Uterus (tissue), 4 donors: ENCODE measurements around the gene TRAF3. TPM values are rescaled to one million over a fixed set of nuclear protein-coding genes. Genes with fewer than 3 reads are reported as not detected.

Experiments
- DNase-seq, 2 donors: peaks; one replicate each; pipeline ENCODE4 v3.0.0-alpha.2; 2019 to 2020
- H3K27ac ChIP-seq, 2 donors: fragments of 200-600 bp; sonication (generic); 1 replicate in 1 of 2; 2 replicates in 1 of 2; pipeline ENCODE4 v1.5.1; 2016 to 2018
- H3K27me3 ChIP-seq, 2 donors: fragments of 200-600 bp; sonication (generic); one replicate each; pipeline ENCODE4 v1.5.1; 2018 to 2019; ENCODE audit warnings: control low read depth in 1 of 2
- H3K36me3 ChIP-seq, 2 donors: fragments of 200-600 bp; sonication (generic); one replicate each; pipeline ENCODE4 v1.5.1; 2019; ENCODE audit warnings: control low read depth in 1 of 2
- H3K4me1 ChIP-seq, 2 donors: fragments of 200-600 bp; sonication (generic); one replicate each; pipeline ENCODE4 v1.5.1; 2018 to 2019; ENCODE audit warnings: control low read depth in 1 of 2
- H3K4me3 ChIP-seq, 2 donors: fragments of 200-600 bp; sonication (generic); 1 replicate in 1 of 2; 2 replicates in 1 of 2; pipeline ENCODE4 v1.5.1; 2018 to 2019; ENCODE audit warnings: mild to moderate bottlenecking in 1 of 2
- H3K9me3 ChIP-seq, 2 donors: fragments of 200-600 bp; sonication (generic); one replicate each; pipeline ENCODE4 v1.5.1; 2019; ENCODE audit warnings: control low read depth in 1 of 2
- POLR2A ChIP-seq, 2 donors: fragments of 450-650 bp; IDR thresholded peaks; one replicate each; pipeline ENCODE4 v1.6.1; 2016; ENCODE audit warnings: antibody characterized with exemption in 2 of 2, mild to moderate bottlenecking in 1 of 2, moderate library complexity in 1 of 2
- intact Hi-C: fragments of 100-400 bp; cut with DNase I; formaldehyde crosslinking; loops from one replicate; pipeline ENCODE4 v1.15.1; 2023; ENCODE audit warnings: low total_unique reads
- total RNA-seq, 4 donors: library from RNA; depleted of rRNA in 3 of 4; stranded (reverse); fragments of >200 nt in 3 of 4; gene quantifications; one replicate each; pipeline versions ENCODE4 v1.1.0 to v1.2.4, GENCODE V29; 2014 to 2023
- TF ChIP-seq, protein P1 (sequence below), 4 experiments: fragments of 200-600 bp in 2 of 4; fragments of 450-650 bp in 2 of 4; sonication (generic) in 2 of 4; IDR thresholded peaks; one replicate each; pipeline ENCODE4 v1.5.1; 2016 to 2019; ENCODE audit warnings: antibody characterized with exemption in 4 of 4, mild to moderate bottlenecking in 2 of 4, moderate library complexity in 1 of 4
- donor health status: DM: yes; HTN: yes; CAD: no.

Gene TRAF3
- total RNA-seq, 4 donors from 2014 or later: 7.4 to 33.1 (median 22.1) TPM

DNA sequence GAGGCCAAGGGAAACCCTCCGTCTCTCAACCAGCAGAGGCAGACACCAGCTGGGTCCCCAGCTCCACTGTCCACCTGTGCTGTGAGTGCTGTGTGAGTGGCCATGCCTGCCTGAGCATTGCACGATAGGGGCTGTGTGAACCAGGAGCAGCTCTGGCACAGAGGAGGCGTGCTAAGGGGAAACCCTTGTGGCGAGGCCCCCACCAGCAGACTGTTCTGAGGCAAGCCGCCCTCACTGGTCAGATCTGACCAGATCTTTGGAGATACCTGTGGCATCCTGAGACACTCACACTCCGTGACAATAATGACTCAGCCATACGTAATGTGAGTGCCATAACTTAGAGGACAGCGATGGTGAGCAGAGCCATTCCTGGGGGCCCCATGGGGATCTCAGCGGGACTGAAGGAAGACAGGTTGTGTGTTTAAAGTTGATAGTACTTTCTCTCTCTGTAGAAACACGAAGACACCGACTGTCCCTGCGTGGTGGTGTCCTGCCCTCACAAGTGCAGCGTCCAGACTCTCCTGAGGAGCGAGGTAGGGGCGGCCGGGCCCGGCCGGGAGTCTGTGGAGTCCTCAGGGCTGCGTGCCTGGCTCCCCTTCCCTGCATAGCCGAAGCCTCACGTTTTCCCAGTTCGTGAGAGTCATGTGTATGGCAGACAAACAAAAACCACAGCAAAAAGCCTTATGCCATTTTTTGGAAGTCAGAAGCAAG, 108.6 kb downstream of the TRAF3 start:
- intact Hi-C loops: no loop called here
- no peak for TF ChIP-seq POLR2A (IDR thresholded peaks at IDR 0.05)
- TF ChIP-seq, protein P1, sequence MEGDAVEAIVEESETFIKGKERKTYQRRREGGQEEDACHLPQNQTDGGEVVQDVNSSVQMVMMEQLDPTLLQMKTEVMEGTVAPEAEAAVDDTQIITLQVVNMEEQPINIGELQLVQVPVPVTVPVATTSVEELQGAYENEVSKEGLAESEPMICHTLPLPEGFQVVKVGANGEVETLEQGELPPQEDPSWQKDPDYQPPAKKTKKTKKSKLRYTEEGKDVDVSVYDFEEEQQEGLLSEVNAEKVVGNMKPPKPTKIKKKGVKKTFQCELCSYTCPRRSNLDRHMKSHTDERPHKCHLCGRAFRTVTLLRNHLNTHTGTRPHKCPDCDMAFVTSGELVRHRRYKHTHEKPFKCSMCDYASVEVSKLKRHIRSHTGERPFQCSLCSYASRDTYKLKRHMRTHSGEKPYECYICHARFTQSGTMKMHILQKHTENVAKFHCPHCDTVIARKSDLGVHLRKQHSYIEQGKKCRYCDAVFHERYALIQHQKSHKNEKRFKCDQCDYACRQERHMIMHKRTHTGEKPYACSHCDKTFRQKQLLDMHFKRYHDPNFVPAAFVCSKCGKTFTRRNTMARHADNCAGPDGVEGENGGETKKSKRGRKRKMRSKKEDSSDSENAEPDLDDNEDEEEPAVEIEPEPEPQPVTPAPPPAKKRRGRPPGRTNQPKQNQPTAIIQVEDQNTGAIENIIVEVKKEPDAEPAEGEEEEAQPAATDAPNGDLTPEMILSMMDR (IDR thresholded peaks at IDR 0.05): no peak
- DNase-seq: no peak
- Histone ChIP-seq H3K27ac (no peak overlapping the region), H3K4me3 (no peak overlapping the region), H3K27me3 (no peaks in the 10 kb centered on the region), H3K4me1 (no peaks in the 10 kb centered on the region), H3K9me3 (no peaks in the 10 kb centered on the region), H3K36me3 (no peaks in the 10 kb centered on the region)

DNA sequence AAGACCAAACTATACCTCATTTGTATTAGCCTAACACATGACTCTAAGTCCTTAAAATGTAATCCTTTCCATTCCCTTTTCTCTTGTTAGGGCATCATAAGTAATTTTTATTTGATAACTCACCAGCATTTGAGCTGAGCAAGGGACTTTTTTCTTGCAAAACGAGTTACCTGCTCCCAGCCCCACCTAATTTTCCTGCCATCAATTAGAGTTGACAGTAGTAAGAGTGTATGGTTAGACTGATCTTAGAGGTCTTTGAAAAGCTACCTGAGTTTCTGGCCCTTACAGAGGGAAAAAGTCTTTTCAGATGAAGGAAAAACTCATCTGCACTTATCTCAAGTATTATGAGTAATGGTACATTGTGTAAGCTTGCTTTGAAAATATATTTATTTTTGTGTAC, 111.5 kb downstream of the TRAF3 start:
- intact Hi-C loops: no loop called here
- H3K27ac ChIP-seq: no peak overlapping the region
- H3K36me3 ChIP-seq: no peaks in the 10 kb centered on the region
- no peaks in the 10 kb centered on the region for H3K27me3 ChIP-seq
- no peaks in the 10 kb centered on the region for H3K4me1 ChIP-seq
- H3K4me3 ChIP-seq: no peak overlapping the region
- no peaks in the 10 kb centered on the region for H3K9me3 ChIP-seq
- no peak for DNase-seq
- TF ChIP-seq, protein P1 (IDR thresholded peaks at IDR 0.05): no peak
- TF ChIP-seq POLR2A (IDR thresholded peaks at IDR 0.05): no peak

DNA sequence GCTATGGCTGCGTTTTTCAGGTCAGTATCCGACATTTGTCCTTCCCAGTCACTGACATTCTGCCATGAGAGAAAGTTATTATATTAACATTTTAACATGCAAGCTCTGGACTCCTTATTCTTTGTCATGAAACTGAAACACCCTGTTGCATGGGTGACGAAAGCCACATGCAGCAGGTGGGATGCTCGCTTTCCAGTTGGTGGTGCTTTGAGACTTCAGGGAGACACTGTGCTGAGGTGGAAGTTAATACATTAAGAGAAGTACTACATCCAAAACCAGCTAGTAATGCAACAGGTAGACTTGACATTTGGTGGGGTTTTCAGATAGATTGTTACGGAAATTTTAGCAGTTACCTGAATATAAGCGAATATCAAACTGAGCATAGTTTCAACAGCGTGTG, 112.4 kb downstream of the TRAF3 start:
- Histone ChIP-seq H3K27me3 (no peaks in the 10 kb centered on the region), H3K9me3 (no peaks in the 10 kb centered on the region), H3K4me1 (no peaks in the 10 kb centered on the region), H3K4me3 (no peak overlapping the region), H3K36me3 (no peaks in the 10 kb centered on the region), H3K27ac (no peak overlapping the region)
- intact Hi-C loops: no loop called here
- no peak for TF ChIP-seq POLR2A (IDR thresholded peaks at IDR 0.05)
- TF ChIP-seq, protein P1 (IDR thresholded peaks at IDR 0.05): no peak
- no peak for DNase-seq

DNA sequence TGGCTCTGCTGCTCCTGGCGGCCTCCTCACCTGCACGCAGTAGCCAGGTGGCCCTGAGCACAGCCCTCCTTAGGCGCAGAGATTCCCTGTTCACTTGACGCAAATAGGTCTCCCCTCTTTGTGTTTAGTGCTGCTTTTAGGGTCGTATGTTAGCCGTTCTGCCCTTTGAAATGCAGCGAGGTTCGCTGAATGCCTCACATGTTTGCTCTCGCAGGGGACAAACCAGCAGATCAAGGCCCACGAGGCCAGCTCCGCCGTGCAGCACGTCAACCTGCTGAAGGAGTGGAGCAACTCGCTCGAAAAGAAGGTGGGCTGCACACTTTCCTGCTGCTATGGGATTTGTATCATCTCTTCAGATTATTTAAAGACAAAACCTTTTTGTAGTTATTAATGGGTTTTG, 113.9 kb downstream of the TRAF3 start:
- intact Hi-C loops: no loop called here

DNA sequence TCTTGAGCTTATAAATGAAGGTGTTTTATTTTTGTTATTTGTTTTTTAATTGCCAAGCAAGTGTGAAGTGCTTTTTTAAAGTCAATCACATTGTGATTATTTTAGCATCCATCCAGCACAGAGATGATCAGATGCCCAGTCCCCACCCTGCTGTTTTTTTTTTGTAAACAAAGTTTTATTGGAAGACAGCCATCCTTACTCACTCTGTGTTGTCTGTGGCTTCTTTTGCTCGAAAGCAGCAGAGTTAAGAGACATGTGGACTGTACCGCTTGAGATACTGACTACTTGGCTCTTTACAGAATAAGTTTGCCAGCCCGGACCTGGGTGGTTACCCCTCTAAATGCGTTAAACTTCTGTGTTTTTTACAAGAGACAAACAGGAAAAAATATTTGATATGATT, 114.3 kb downstream of the TRAF3 start:
- no peaks in the 10 kb centered on the region for H3K36me3 ChIP-seq
- no peak overlapping the region for H3K4me3 ChIP-seq
- no peak for TF ChIP-seq POLR2A (IDR thresholded peaks at IDR 0.05)
- TF ChIP-seq, protein P1 (IDR thresholded peaks at IDR 0.05): no peak
- no peak for DNase-seq
- H3K27ac ChIP-seq: no peak overlapping the region
- H3K4me1 ChIP-seq: no peaks in the 10 kb centered on the region
- no peaks in the 10 kb centered on the region for H3K9me3 ChIP-seq
- intact Hi-C loops: no loop called here
- H3K27me3 ChIP-seq: no peaks in the 10 kb centered on the region

More for the DNA sequence above, 113.9 kb downstream of the TRAF3 start:
- DNase-seq: no peak
- Histone ChIP-seq H3K9me3 (no peaks in the 10 kb centered on the region), H3K27me3 (no peaks in the 10 kb centered on the region), H3K4me1 (no peaks in the 10 kb centered on the region), H3K4me3 (no peak overlapping the region), H3K27ac (no peak overlapping the region), H3K36me3 (no peaks in the 10 kb centered on the region)
- TF ChIP-seq, protein P1 (IDR thresholded peaks at IDR 0.05): no peak
- TF ChIP-seq POLR2A (IDR thresholded peaks at IDR 0.05): no peak
